ENCODE data around the gene NUDC.
"Not testable (repeated sequence)": the region's sequence is repeated elsewhere in the genome, so short reads cannot be mapped to it uniquely, and the experiment has no call there.

NUDC gene

DNA sequence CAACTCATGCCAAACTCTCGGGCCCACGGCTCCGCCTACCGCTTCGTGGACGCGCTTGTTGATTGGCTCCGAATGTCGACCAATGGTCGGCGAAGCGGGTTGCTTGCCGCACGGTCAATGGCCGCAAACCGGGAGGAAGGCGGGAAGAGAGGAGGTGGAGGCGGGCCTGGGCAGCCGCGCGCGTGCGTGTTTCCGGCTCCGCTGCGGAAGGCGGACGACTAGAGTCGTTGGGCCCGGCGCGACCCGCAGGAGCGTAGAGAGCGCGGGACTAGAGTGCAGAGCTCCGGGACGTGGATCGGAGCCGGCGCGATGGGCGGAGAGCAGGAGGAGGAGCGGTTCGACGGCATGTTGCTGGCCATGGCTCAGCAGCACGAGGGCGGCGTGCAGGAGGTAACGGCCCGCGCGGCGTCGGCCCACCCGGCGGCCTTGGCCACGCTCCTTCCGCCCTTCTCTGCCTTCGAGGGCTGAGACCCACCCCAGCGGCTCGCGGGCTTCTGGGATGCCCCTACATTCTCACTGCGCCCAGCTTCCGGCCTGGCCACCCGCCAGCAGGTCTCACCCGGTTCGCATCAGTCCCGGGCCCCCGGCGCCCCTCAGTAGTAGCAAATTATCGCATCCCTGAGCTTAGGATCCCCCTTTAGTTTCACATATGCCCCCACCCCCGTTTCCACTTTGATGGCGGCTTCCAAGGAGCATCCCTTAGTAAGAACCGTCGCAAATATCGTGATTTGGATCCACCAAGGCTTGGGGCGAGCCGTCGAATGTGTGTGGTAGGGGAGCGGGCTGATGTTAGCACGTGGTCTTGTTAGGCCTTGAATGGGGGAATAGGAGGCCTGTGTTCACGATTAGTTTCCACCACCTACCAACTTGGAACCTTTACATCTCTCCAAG is at the start of gene NUDC:
TSS of gene NUDC (plus strand) at position 204 of the 891 bp plus-strand sequence. CDS start at position 310, 106 bp downstream.
- peak; percentile 96 to 97 for DNase-seq (ENCODE audit: extremely low read depth in 1 of 2, low read depth in 1 of 2)

DNA sequence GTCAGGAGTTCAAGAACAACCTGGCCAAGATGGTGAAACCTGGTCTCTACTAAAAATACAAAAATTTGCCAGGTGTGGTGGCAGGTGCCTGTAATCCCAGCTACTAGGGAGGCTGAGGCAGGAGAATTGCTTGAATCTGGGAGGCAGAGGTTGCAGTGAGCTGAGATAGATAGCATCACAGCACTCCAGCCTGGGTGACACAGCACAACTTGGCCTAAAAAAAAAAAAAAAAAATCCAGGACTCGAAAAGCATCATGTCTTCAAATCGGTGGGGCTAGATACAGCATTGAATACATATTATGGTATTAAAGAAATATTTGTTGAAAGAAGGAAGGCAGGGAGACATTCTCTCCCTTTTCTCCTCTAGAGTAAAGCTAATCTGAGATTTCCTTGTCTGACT is 48.4 kb upstream of the NUDC start:
- DNase-seq (ENCODE audit: extremely low read depth in 1 of 2, low read depth in 1 of 2), result not testable (repeated sequence)

GRCh38 chr1:26874896-26875295 is 46.6 kb upstream of the NUDC start:
- no peak for DNase-seq (ENCODE audit: extremely low read depth in 1 of 2, low read depth in 1 of 2)

- no peak for DNase-seq (ENCODE audit: extremely low read depth in 1 of 2, low read depth in 1 of 2)
These were observed 44.2 kb upstream of the NUDC start for GRCh38 chr1:26877326-26877725.

- DNase-seq (ENCODE audit: extremely low read depth in 1 of 2, low read depth in 1 of 2), result no peak
These were observed 41.8 kb upstream of the NUDC start for GRCh38 chr1:26879793-26880192.

GRCh38 chr1:26881611-26882010 is 39.9 kb upstream of the NUDC start:
- DNase-seq (ENCODE audit: extremely low read depth in 1 of 2, low read depth in 1 of 2), result not testable (repeated sequence)

GRCh38 chr1:26882696-26883463 is 38.7 kb upstream of the NUDC start:
- no peak for DNase-seq (ENCODE audit: extremely low read depth in 1 of 2, low read depth in 1 of 2)

DNA sequence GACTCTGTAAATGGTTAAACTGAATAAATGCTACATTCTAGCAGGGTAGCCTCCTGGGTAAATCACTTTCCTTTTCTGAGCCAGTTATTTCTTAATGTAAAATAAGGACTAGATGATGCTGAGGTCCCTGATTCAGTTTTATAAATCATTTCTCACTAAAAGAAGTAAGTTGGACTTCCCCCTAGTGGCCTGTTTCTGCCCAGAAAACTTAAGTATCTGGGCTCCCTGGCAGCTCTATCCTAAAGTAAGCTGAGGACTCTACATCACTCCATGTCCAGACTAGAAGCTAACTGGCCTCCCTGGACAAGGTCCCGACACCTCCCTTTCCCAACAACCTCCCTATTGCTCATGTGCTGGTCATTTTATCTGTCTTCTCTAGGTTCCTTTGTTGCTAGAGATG is 34.4 kb upstream of the NUDC start:
- DNase-seq (ENCODE audit: extremely low read depth in 1 of 2, low read depth in 1 of 2), result no peak

DNA sequence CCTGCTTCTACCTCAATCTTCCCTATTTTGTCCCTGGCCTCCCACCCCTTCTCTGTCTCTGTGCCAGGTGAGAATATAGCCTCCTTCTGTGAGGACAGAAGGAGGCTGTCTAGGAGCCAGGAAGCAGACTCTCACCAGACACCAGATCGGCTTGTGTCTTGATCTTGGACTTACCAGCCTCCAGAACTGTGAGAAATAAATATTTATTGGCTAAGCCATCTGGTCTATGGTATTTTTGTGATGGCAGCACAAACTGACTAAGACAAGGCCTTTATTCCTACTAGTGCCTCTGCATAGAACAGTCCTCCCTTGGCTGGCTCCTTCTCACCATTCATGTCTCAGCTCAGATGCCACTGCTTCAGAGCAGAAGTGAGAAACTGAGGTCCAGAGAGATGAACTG is 33.3 kb upstream of the NUDC start:
- no peak for DNase-seq (ENCODE audit: extremely low read depth in 1 of 2, low read depth in 1 of 2)

DNA sequence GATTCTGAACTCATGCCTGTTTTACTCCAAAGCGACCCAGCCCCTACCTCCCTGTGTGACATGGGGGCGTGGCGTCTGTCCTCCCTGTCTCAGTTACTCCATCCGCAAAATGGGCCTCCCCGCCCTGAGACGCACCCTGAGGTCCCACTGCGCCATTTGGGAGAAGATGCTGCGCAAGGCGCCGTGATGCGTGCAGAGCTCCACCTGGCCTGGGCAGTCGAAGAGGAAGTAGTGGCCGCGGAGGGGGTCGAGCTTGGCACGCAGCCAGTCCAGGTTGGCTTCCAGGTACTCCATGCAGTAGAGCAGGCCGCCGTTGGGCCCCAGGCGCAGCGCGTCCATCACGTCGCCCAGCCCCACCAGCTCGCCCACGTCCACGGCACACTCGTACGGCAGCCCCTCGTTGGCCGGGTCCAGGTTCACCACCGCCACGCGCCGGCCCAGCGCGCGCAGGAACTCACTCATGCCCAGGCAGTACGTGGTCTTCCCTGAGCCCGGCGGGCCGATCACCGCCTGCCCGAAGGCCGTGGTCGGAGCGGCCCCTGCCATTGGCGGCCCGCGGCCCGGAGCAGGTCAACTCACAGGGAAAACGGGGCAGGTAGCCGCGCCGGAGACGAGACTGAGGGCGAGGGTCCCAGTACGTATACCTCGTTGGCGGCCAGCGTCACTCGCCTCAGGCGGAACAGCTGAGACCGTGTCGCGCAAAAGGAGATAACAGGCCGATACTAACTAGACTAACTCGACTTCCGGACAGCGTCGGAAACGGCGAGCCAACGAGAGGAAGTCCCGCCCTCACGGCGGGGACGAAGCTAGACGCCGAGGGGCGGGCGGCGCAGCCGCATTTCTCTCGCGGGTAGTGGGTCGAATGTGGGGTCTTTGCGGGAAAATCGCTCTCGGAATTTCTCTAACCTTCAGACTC is 31.7 kb upstream of the NUDC start, which contains the start of gene GPN2:
TSS of gene GPN2 (minus strand) at position 733 of the 916 bp plus-strand sequence. CDS start at position 546, 187 bp downstream.
- DNase-seq (ENCODE audit: extremely low read depth in 1 of 2, low read depth in 1 of 2), result peak; percentile 53 to 73

DNA sequence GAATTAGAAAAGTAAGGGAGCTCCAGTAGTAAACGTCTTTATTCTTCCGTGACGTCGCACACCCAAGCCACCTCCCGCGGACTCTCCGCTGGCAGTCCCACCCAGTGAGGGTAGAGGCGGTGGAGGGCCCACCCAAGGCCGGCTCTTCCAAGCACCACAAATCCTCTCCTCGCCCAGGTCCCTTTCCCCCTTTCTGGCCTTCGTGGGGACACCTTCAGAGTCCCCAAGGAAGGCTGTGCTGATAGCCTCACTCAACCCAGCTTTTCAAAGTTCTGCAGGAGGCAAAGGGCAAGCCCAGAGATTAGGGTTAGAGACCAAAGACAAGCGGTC is 31.1 kb upstream of the NUDC start:
- DNase-seq (ENCODE audit: extremely low read depth in 1 of 2, low read depth in 1 of 2), result no peak

DNA sequence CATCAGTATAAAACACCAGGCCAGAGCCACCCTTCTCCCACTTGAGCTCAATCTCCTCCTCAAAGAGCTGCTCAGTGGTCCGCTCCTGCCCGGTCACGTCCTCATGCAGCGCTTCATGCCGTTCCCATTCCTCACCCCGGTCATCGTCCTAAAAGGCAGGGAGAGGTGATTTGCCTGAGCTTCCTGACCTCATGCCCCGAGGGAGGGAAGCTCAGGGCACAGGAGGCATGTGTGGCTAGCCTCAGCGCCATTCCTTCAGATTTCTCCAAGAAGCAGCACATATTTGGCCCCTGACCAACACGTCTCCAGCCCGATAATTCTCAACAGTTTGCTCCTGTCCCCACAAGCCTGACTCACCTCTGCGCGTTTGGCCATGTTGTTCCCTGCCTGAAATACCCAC is 27.3 kb upstream of the NUDC start:
- DNase-seq (ENCODE audit: extremely low read depth in 1 of 2, low read depth in 1 of 2), result no peak

GRCh38 chr1:26897351-26897750 is 24.2 kb upstream of the NUDC start:
- DNase-seq (ENCODE audit: extremely low read depth in 1 of 2, low read depth in 1 of 2), result no peak

- DNase-seq (ENCODE audit: extremely low read depth in 1 of 2, low read depth in 1 of 2), result peak; percentile 70 to 84
These were observed 21.3 kb upstream of the NUDC start, which contains the start of gene GPATCH3 for GRCh38 chr1:26900001-26900814. GPATCH3 (minus strand) TSS chr1:26900467; CDS start chr1:26900442, 25 bp downstream.

DNA sequence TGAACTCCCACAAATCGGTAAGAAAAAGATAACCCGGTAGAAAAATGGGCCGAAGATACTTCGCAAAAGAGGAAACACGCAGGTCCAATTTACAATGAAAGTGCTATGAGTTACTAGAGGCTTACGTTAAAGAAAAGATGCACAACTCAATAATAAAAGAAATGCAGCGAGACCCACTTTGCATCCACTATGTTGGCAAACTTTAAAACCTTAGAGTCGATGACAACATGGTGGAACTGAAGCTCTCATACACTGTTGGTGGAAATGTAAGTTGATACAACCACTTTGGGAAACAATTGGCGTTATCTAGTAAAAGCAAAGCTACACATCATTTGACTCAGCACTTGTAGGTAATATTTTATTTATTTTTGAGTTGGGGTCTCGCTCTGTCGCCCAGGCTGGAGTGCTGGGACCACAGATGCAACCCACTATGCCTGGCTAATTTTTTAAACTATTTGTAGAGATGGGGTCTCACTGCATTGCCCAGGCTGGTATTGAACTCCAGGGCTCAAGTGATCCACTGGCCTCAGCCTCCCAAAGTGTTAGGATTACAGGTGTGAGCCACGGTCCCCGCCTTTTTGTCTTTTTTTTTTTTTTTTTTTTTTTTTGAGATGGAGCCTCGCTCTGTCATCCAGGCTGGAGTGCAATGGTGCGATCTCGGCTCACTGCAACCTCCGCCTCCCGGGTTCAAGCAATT is 20.6 kb upstream of the NUDC start:
- no peak for DNase-seq (ENCODE audit: extremely low read depth in 1 of 2, low read depth in 1 of 2)

GRCh38 chr1:26907071-26907917 is 14.2 kb upstream of the NUDC start:
- DNase-seq (ENCODE audit: extremely low read depth in 1 of 2, low read depth in 1 of 2), result no peak

DNA sequence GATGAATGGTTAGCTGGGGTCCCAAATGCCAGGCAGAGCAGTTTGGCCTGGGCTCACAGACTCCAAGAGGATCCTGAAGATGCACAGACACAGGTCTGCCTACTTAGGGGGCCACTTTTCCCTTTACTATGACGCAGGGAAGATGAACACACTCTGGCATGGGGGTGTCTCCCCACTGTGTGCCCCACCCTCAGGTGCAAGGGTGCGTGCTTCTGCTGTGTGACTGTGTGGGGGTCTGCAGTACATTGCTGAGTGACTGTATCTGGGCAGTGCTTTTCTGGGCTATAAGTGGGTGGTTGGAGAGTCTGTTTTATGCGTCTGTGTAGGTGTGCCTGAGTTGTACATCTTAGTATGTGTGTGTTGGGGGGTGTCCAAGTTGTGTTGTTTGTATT is 11.6 kb upstream of the NUDC start:
- DNase-seq (ENCODE audit: extremely low read depth in 1 of 2, low read depth in 1 of 2), result no peak

DNA sequence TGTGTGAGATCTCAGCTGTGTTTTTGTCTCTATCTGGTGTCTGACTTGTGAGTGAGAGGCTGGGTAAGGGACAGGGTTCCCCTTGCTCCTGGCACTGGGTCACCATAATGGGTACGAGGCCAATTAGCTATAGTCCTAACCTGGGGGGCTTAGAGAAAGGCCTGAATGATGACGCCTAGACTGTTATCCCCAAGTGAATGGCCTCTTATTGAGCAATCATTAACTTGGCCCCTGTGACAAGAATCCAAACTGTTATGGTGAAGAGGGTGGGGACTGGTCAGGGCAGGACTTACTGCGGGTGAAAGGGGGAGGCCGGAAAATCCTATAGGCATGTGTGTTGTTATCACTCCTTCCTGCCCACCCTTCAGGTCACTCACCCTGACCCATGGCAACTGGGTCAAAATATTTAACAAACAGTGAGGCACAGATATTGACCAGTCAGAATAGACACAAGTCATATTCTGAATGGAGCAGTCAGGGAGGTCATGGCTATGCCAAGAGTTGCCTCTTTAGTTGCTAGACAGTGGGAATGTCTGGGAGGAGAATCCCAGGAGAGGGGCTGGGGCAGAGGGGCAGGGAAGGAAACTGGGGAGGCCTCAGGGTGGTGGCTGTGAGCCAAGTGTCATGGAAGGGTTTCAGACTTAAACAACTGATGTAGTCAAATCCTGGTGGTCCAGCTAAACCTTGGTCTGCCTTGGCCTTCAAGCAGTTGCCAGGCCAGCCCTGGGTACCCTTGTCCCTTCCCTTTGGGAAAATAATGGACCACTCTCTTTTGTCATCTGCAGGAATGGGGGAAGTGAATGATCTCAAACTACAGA is 11.0 kb upstream of the NUDC start:
- no peak for DNase-seq (ENCODE audit: extremely low read depth in 1 of 2, low read depth in 1 of 2)
